Subcutaneous abdominal adipose tissue (tissue), 5 donors: ENCODE data around the gene TNRC6C.

Experiments
- H3K27ac ChIP-seq: one replicate; pipeline ENCODE4 v1.7.0; 2013; ENCODE audit warnings: low read depth, mild to moderate bottlenecking, inconsistent platforms, low read length, moderate library complexity
- H3K27me3 ChIP-seq, 5 donors: one replicate each; pipeline ENCODE4 v1.7.0; 2013; ENCODE audit warnings: low read length in 5 of 5, inconsistent platforms in 1 of 5; ENCODE audit not compliant: control insufficient read depth in 5 of 5, insufficient read depth in 4 of 5
- H3K36me3 ChIP-seq, 5 donors: one replicate each; pipeline ENCODE4 v1.7.0; 2013; ENCODE audit warnings: low read length in 5 of 5; ENCODE audit not compliant: control insufficient read depth in 5 of 5, insufficient read depth in 5 of 5
- H3K4me1 ChIP-seq, 5 donors: one replicate each; pipeline ENCODE4 v1.7.0; 2013; ENCODE audit warnings: low read length in 5 of 5, mild to moderate bottlenecking in 3 of 5, moderate library complexity in 1 of 5; ENCODE audit not compliant: control insufficient read depth in 5 of 5, insufficient read depth in 5 of 5
- H3K4me3 ChIP-seq, 5 donors: one replicate each; pipeline ENCODE4 v1.7.0; 2013; ENCODE audit warnings: low read length in 5 of 5, low read depth in 1 of 5
- H3K9ac ChIP-seq, 5 donors: one replicate each; pipeline ENCODE4 v1.7.0; 2013; ENCODE audit warnings: low read length in 5 of 5, mild to moderate bottlenecking in 4 of 5, moderate library complexity in 3 of 5
- H3K9me3 ChIP-seq, 5 donors: one replicate each; pipeline ENCODE4 v1.7.0; 2013; ENCODE audit warnings: low read length in 5 of 5; ENCODE audit not compliant: control insufficient read depth in 5 of 5
- donor health status: healthy.
- donor health status: healthy.
- donor health status: healthy.
- donor health status: healthy.
- donor health status: healthy.

TNRC6C gene, protein sequence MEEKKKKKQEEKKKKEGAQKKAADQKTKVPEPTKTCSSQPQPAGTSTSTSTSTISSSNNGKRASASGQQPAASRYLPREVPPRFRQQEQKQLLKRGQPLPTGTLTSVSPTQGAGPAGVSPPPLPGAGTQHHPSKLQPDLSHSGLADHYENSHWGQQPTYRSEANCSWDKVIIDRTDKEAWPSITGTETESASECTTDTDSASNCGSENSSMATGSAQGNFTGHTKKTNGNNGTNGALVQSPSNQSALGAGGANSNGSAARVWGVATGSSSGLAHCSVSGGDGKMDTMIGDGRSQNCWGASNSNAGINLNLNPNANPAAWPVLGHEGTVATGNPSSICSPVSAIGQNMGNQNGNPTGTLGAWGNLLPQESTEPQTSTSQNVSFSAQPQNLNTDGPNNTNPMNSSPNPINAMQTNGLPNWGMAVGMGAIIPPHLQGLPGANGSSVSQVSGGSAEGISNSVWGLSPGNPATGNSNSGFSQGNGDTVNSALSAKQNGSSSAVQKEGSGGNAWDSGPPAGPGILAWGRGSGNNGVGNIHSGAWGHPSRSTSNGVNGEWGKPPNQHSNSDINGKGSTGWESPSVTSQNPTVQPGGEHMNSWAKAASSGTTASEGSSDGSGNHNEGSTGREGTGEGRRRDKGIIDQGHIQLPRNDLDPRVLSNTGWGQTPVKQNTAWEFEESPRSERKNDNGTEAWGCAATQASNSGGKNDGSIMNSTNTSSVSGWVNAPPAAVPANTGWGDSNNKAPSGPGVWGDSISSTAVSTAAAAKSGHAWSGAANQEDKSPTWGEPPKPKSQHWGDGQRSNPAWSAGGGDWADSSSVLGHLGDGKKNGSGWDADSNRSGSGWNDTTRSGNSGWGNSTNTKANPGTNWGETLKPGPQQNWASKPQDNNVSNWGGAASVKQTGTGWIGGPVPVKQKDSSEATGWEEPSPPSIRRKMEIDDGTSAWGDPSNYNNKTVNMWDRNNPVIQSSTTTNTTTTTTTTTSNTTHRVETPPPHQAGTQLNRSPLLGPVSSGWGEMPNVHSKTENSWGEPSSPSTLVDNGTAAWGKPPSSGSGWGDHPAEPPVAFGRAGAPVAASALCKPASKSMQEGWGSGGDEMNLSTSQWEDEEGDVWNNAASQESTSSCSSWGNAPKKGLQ (N-terminal part only)

DNA sequence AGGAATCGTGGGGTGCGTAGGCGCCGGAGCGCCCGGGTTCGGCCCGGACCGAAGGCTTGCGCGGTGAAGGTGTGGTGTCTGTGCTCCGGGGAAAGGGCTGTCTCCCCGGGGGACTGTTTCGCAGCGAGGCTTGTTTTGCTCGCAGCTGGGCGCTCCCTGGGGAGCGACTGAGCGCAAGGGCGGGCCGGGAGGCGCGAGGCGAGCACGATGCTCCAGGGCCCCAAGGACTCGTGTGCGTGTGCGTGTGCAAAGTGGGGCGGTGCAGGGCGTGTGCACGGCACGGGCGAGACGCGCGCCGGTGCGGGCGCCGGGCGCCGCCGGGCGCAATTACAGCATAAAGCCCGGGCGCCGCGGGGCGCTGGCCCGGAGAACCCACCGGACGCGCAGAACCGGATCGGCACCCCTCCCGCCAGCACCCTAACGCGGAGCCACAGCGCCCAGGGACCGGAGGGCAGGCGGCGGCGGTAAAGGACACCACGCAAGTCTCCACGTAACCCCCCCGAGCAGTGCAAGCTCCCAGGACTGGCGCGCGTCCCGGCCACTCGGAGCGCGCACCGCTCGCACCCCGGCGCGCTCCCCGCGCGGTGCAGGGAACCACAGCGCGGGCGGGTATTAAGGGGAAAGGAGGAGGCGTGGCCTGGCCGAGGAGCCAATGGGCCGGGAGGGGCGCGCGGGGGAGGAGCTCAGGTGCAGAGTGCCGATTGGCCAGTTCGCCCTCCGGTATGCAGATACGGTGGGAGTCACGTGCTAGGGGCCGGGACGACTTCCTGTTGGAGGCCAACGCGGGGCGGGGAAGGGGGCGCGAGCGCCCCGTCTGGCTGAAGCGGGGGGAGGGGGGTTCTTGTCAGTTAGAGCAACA, at the start of gene TNRC6C:
Gene TNRC6C, plus strand, starts transcription at position 847 of the 859 bp plus-strand sequence. CDS start 45,504 bp downstream, outside the sequence.
- peak within 1 kb of the TSS in 4 of 5 donors; percentile 65 to 75 (median 68) for H3K9ac ChIP-seq
- peaks cover 0 to 37% (median 31%) of the 10 kb centered on the region in 5 donors for H3K4me1 ChIP-seq
- H3K4me3 ChIP-seq = peak within 1 kb of the TSS; percentile 67 to 88 (median 76)
- H3K9me3 ChIP-seq = no peaks in the 10 kb centered on the region
- H3K27me3 ChIP-seq = peaks cover 0 to 3% (median 0%) of the 10 kb centered on the region in 5 donors
- peak within 1 kb of the TSS; percentile 18 for H3K27ac ChIP-seq
- H3K36me3 ChIP-seq = no peaks in the 10 kb centered on the region

GRCh38 chr17:77909236-77909635, 49.3 kb upstream of the TNRC6C start:
- Histone ChIP-seq H3K4me3 (peak overlapping the region in 2 of 5 donors; percentile 22 to 27), H3K36me3 (no peaks in the 10 kb centered on the region), H3K27me3 (peaks cover 8 to 35% (median 24%) of the 10 kb centered on the region in 5 donors), H3K27ac (no peak overlapping the region), H3K9me3 (no peaks in the 10 kb centered on the region), H3K4me1 (peaks cover 0 to 8% (median 7%) of the 10 kb centered on the region in 5 donors), H3K9ac (no peak overlapping the region)

DNA sequence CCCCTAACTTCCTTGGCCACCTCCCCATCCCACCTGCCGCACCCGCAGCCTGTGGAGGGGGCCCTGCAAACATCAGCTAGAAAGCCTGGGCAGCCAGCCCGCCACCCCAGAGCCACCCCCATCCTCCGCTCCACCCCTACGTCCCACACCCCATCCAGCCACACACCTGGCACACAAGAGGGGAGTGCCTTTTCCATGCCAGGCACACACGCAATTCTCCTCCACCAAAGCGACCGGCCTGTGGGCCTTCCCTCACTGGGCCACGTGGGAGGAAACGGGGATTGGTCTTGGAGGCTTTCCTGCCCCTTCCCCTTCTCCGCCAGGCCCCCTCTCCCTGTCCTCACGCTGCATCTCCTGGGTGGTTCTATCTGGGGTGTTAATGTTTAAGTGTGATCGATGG, 48.7 kb upstream of the TNRC6C start:
- no peak overlapping the region for H3K4me3 ChIP-seq
- H3K27me3 ChIP-seq = peaks cover 14 to 38% (median 28%) of the 10 kb centered on the region in 5 donors
- H3K9me3 ChIP-seq = no peaks in the 10 kb centered on the region
- no peak overlapping the region for H3K27ac ChIP-seq
- peaks cover 0 to 11% (median 8%) of the 10 kb centered on the region in 5 donors for H3K4me1 ChIP-seq
- no peak overlapping the region for H3K9ac ChIP-seq
- no peaks in the 10 kb centered on the region for H3K36me3 ChIP-seq

GRCh38 chr17:77914385-77915254, 43.9 kb upstream of the TNRC6C start:
- H3K9ac ChIP-seq = no peak overlapping the region
- no peaks in the 10 kb centered on the region for H3K36me3 ChIP-seq
- H3K9me3 ChIP-seq = no peaks in the 10 kb centered on the region
- peaks cover 15 to 28% (median 17%) of the 10 kb centered on the region in 5 donors for H3K27me3 ChIP-seq
- peaks cover 3 to 18% (median 13%) of the 10 kb centered on the region in 5 donors for H3K4me1 ChIP-seq
- no peak overlapping the region for H3K27ac ChIP-seq
- no peak overlapping the region for H3K4me3 ChIP-seq

DNA sequence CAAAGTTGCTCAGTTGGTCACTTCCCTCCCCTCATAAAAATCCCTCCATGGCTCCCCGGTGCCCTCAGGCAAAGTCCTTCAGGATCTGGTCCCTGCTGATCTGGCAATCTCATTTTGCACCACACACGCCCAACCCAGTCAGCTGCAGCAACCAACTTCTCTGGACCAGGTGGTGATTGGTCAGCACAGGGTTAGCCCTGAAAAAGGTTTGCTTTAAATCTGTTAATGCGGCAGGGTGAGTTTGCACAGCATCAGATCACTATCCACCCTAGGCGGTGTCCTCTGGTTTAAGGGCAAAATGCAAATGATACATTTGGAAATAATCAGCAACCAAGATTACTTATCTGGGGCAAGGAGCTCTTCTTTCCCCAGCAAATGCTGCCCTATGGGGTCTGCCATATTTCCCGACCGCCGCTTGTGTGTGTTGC, 42.9 kb upstream of the TNRC6C start:
- no peaks in the 10 kb centered on the region for H3K36me3 ChIP-seq
- no peak overlapping the region for H3K27ac ChIP-seq
- H3K4me3 ChIP-seq = no peak overlapping the region
- no peak overlapping the region for H3K9ac ChIP-seq
- no peaks in the 10 kb centered on the region for H3K9me3 ChIP-seq
- peaks cover 12 to 24% (median 17%) of the 10 kb centered on the region in 5 donors for H3K27me3 ChIP-seq
- H3K4me1 ChIP-seq = peaks cover 3 to 17% (median 13%) of the 10 kb centered on the region in 5 donors

DNA sequence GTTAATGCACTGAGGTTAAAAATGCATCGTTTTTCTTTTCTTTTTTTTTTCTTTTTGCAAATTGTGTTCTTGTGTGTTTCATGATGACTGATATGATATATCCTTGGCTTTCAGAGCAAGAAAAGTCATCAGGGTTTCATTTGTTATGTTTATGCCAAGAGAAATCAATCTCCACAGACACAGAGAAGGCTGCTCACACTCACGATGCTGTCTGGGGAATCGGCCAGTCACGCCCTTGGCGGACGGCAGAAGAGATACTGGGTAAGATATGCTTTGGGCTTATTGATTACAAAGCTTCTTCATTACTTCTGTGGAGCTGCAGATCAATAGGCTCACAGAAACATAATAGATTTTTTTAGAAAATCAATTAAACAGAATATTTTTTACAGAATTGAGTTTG, 42.2 kb upstream of the TNRC6C start:
- H3K36me3 ChIP-seq = no peaks in the 10 kb centered on the region
- peaks cover 12 to 24% (median 17%) of the 10 kb centered on the region in 5 donors for H3K27me3 ChIP-seq
- no peak overlapping the region for H3K9ac ChIP-seq
- peaks cover 3 to 17% (median 13%) of the 10 kb centered on the region in 5 donors for H3K4me1 ChIP-seq
- no peaks in the 10 kb centered on the region for H3K9me3 ChIP-seq
- H3K4me3 ChIP-seq = no peak overlapping the region
- no peak overlapping the region for H3K27ac ChIP-seq

- Histone ChIP-seq H3K27me3 (peaks cover 12 to 24% (median 17%) of the 10 kb centered on the region in 5 donors), H3K36me3 (no peaks in the 10 kb centered on the region), H3K27ac (no peak overlapping the region), H3K9ac (no peak overlapping the region), H3K9me3 (peaks cover 0 to 5% (median 0%) of the 10 kb centered on the region in 5 donors), H3K4me3 (peak overlapping the region in 3 of 5 donors; percentile 11 to 45 (median 21)), H3K4me1 (peaks cover 3 to 17% (median 13%) of the 10 kb centered on the region in 5 donors)
These were observed 41.6 kb upstream of the TNRC6C start for GRCh38 chr17:77916703-77917481.

- no peak overlapping the region for H3K27ac ChIP-seq
- H3K9me3 ChIP-seq = peaks cover 0 to 6% (median 0%) of the 10 kb centered on the region in 5 donors
- H3K27me3 ChIP-seq = peaks cover 12 to 31% (median 17%) of the 10 kb centered on the region in 5 donors
- no peaks in the 10 kb centered on the region for H3K36me3 ChIP-seq
- H3K9ac ChIP-seq = no peak overlapping the region
- H3K4me1 ChIP-seq = peaks cover 3 to 17% (median 12%) of the 10 kb centered on the region in 5 donors
- no peak overlapping the region for H3K4me3 ChIP-seq
These were observed 39.2 kb upstream of the TNRC6C start for GRCh38 chr17:77919276-77919675.
